Left ventricle myocardium inferior (tissue), 1 donor: Measurements from ENCODE around the gene NAT8L. TPM values are rescaled to one million over a fixed set of nuclear protein-coding genes. Genes with fewer than 3 reads are reported as not detected.

Experiments used
- DNase-seq: peaks from one replicate; pipeline ENCODE4 v3.0.0-alpha.2; 2020
- H3K27ac ChIP-seq: fragments of 200-600 bp; replicated peaks from 2 replicates; pipeline ENCODE4 v1.8.0; 2021
- H3K27me3 ChIP-seq: fragments of 200-600 bp; 2 replicates; pipeline ENCODE4 v1.8.0; 2021; ENCODE audit warnings: low read depth
- H3K36me3 ChIP-seq: fragments of 200-600 bp; 2 replicates; pipeline ENCODE4 v1.8.0; 2021
- H3K4me1 ChIP-seq: fragments of 200-600 bp; 2 replicates; pipeline ENCODE4 v1.8.0; 2021
- H3K4me3 ChIP-seq: fragments of 200-600 bp; 2 replicates; pipeline ENCODE4 v1.8.0; 2021; ENCODE audit warnings: mild to moderate bottlenecking, moderate library complexity
- H3K9me3 ChIP-seq: fragments of 200-600 bp; replicated peaks from 2 replicates; pipeline ENCODE4 v1.8.0; 2021
- CTCF ChIP-seq: fragments of 200-600 bp; IDR thresholded peaks from 2 replicates; pipeline ENCODE4 v1.8.0; 2021; ENCODE audit warnings: antibody characterized with exemption, mild to moderate bottlenecking, borderline replicate concordance
- intact Hi-C: fragments of 100-400 bp; cut with micrococcal nuclease; formaldehyde crosslinking; loops from one replicate; pipeline ENCODE4 v1.11.0; 2022
- total RNA-seq: library from RNA; stranded (reverse); fragmentation: NEBNext Ultra II Directional; extraction: Animal tissue kit (Norgen Biotek cat#: 25700); gene quantifications from one replicate; pipeline ENCODE4 v1.2.1, GENCODE V29; 2021
- donor health status: DM: no; HTN: yes; CAD: no; lungs with severe emphysema.

NAT8L gene
- total RNA-seq, 1 donor from 2014 or later: 0.52 TPM

DNA sequence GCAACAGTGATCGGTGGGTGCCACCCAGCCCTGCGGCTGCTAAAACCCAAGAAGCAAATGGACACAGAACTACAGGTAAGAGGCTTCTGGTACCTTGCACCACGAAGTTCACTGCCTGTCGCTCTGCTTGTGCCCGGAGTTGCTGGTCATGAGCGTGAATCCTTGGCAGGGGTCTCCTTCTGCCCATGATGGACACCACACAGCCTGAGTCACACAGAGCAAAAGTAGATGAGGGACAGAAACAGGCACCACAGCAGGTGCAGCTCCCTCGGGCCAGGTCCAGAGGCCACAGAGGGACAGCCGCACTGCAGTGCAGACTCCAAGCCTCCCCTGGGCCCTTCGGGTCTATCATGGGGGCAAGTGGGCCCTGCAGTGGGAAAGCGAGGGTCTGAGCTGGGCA is 22.4 kb downstream of the NAT8L start:
- H3K4me1 ChIP-seq: no peaks in the 10 kb centered on the region
- H3K9me3 ChIP-seq: no peaks in the 10 kb centered on the region
- H3K4me3 ChIP-seq: no peak overlapping the region
- TF ChIP-seq CTCF: no peak
- DNase-seq: no peak
- H3K27ac ChIP-seq: no peak overlapping the region
- peaks cover under 1% of the 10 kb centered on the region for H3K27me3 ChIP-seq
- intact Hi-C loops: no loop called here
- H3K36me3 ChIP-seq: no peaks in the 10 kb centered on the region

GRCh38 chr4:2082118-2082517 is 23.0 kb downstream of the NAT8L start:
- Histone ChIP-seq H3K4me1 (no peaks in the 10 kb centered on the region), H3K27ac (no peak overlapping the region), H3K36me3 (no peaks in the 10 kb centered on the region), H3K4me3 (no peak overlapping the region), H3K9me3 (peaks cover 3% of the 10 kb centered on the region), H3K27me3 (peaks cover 4% of the 10 kb centered on the region)
- TF ChIP-seq CTCF: no peak
- DNase-seq: no peak
- intact Hi-C loops: no loop called here

DNA sequence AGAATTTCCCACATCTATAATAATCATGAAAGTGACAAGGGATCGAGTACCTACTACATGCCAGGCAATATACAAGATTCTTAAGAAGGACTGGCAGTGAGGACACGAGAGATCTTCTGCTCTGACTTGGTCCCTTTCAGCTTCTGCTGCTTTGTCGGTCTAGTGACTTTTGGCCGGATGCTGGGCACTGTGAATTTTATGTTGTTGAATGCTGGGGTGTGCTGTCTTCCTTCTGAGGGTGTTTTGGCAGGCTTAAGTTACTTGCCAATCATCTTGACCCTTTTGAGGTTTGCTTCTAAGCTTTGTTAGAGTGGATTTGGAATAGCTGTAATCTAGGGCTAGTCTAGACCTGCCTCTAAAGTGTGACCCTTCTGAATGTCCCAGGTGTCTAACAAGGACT is 23.5 kb downstream of the NAT8L start:
- DNase-seq: no peak
- Histone ChIP-seq H3K4me3 (no peak overlapping the region), H3K36me3 (no peaks in the 10 kb centered on the region), H3K4me1 (no peaks in the 10 kb centered on the region), H3K27me3 (peaks cover 4% of the 10 kb centered on the region), H3K27ac (no peak overlapping the region), H3K9me3 (peaks cover 8% of the 10 kb centered on the region)
- intact Hi-C loops: no loop called here
- no peak for TF ChIP-seq CTCF

DNA sequence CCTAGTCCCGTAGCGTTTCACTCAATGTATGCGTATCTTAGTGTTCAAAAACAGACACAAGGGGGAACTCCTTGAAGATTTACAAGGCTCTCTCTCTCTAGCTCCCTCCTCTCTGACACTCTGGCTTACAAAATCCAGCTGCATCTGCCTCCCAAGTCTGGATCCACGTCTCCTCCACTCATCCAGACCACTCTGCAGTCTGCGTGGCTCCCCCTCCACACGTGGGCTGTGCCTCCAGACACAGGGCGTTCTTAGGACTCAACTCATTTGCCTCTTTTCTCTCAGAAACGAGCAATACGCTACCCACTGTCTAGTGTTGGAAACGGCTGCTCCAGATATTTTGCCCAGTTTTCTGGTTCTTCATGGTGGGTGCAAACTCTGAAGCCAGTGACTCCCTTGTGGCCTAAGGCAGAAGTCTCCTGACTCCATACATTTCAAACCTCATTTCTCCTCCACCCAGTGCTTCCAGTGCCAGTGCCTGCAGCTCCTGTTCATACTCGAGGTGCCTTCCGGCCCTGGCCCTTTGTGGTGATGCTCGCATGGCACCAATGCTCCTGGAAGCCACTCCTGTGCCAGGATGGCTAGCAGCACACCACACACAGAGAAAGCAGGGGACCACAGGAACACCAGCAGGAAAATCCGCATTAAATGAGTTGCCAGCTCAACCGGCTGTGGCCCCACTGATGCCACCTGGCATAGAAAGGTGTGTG is 24.1 kb downstream of the NAT8L start:
- Histone ChIP-seq H3K9me3 (peaks cover 10% of the 10 kb centered on the region), H3K27me3 (peaks cover 4% of the 10 kb centered on the region), H3K36me3 (no peaks in the 10 kb centered on the region), H3K4me1 (no peaks in the 10 kb centered on the region), H3K27ac (no peak overlapping the region), H3K4me3 (no peak overlapping the region)
- DNase-seq: no peak
- intact Hi-C loops: no loop called here
- no peak for TF ChIP-seq CTCF

- peaks cover 4% of the 10 kb centered on the region for H3K27me3 ChIP-seq
- H3K36me3 ChIP-seq: no peaks in the 10 kb centered on the region
- peaks cover 10% of the 10 kb centered on the region for H3K9me3 ChIP-seq
- no peak for TF ChIP-seq CTCF
- H3K4me1 ChIP-seq: no peaks in the 10 kb centered on the region
- no peak overlapping the region for H3K4me3 ChIP-seq
- no peak for DNase-seq
- intact Hi-C loops: no loop called here
- H3K27ac ChIP-seq: no peak overlapping the region
Observed at GRCh38 chr4:2083826-2084160, 24.7 kb downstream of the NAT8L start.
